Activated naive CD4-positive, alpha-beta T cell treated with anti-CD3 and anti-CD28 coated beads, Interleukin-2, amount 50 U/mL, for 72 hours (primary cell): ENCODE data around the gene LGI2. TPM values are rescaled to one million over a fixed set of nuclear protein-coding genes. Genes with fewer than 3 reads are reported as not detected.
"Not testable (repeated sequence)": the region's sequence is repeated elsewhere in the genome, so short reads cannot be mapped to it uniquely, and the experiment has no call there.

Experiments
- ATAC-seq, 2 donors: fragments of 150-1000 bp; cut with Tn5 transposase; 2 replicates each; pipeline ENCODE4 v1.10.0; 2021; ENCODE audit warnings: mild to moderate bottlenecking in 2 of 2, moderate library complexity in 2 of 2
- DNase-seq, 2 donors: peaks; one replicate each; pipeline ENCODE4 v3.0.0; 2021 to 2022; ENCODE audit warnings: low spot score in 2 of 2
- H3K27ac Mint-ChIP-seq, 2 donors: one replicate each; pipeline ENCODE4 v1.8.0; 2022; ENCODE audit warnings: mild to moderate bottlenecking in 2 of 2, mixed read lengths in 2 of 2
- H3K36me3 Mint-ChIP-seq, 2 donors: one replicate each; pipeline ENCODE4 v1.8.0; 2022; ENCODE audit warnings: mixed read lengths in 2 of 2
- H3K9me3 Mint-ChIP-seq, 2 donors: one replicate each; pipeline ENCODE4 v1.8.0; 2022; ENCODE audit warnings: mixed read lengths in 2 of 2
- total RNA-seq, 2 donors: library from RNA; stranded (reverse); gene quantifications; one replicate each; pipeline ENCODE4 v1.2.3, GENCODE V29; 2022

LGI2 gene, protein sequence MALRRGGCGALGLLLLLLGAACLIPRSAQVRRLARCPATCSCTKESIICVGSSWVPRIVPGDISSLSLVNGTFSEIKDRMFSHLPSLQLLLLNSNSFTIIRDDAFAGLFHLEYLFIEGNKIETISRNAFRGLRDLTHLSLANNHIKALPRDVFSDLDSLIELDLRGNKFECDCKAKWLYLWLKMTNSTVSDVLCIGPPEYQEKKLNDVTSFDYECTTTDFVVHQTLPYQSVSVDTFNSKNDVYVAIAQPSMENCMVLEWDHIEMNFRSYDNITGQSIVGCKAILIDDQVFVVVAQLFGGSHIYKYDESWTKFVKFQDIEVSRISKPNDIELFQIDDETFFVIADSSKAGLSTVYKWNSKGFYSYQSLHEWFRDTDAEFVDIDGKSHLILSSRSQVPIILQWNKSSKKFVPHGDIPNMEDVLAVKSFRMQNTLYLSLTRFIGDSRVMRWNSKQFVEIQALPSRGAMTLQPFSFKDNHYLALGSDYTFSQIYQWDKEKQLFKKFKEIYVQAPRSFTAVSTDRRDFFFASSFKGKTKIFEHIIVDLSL
- not detected for total RNA-seq

DNA sequence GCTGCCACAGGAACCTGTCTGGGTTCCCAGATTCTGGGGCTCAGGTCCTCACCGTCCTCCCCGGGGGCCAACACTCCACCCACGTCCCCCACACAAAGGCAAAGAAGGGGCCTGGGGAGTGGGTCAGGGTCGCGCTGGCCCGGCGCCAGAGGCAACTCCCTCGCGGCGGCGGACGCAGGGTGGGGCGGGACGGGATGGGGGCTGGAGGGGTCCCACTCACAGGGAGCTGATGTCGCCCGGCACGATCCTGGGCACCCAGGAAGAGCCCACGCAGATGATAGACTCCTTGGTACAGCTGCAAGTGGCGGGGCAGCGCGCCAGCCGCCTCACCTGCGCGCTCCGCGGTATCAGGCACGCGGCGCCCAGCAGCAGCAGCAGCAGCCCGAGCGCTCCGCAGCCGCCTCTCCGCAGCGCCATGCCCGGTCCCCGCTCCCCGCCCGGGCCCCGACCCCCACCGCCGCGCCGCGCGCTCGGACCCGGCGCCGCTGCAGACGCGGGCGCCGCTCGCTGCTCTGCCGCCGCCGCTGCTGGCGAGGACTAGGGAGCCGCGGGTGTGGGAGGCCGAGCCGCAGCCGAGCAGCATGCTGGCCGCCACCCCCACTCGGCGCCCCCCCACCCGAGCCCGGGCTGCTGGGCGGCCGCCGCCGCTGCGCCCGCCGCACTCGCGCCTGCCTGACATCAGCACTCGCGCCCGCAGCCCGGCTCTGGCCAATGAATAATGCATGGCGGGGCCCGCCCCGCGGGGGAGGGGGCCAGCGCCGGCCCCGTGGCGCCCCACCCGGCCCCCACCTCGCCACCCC lies at the start of gene LGI2:
Gene LGI2 (minus strand): TSS at position 670 of the 800 bp plus-strand sequence. CDS start 253 bp downstream, at position 417.
- no peak for DNase-seq
- H3K9me3 Mint-ChIP-seq = peaks cover 9 to 13% of the 10 kb centered on the region in 2 donors
- no peak within 1 kb of the TSS for H3K27ac Mint-ChIP-seq
- peak in 1 of 2 donors; percentile 49 for ATAC-seq
- peaks cover 7 to 10% of the 10 kb centered on the region in 2 donors for H3K36me3 Mint-ChIP-seq

DNA sequence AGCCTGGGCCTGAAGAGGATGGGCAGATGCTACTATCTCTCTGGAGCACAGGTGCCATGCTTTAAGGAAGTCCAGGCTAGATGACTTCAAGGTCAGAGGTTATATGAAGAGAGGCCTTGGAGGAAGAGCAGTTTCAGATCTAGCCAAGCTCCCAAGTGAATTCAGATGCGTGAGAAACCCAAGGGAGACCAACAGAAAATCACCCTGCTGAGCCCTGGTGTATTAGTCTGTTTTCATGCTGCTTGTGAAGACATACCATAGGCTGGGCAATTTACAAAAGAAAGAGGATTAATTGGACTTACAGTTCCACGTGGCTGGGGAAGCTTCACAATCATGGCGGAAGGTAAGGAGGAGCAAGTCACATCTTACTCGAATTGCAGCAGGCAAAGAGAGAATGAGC lies 47.8 kb upstream of the LGI2 start:
- ATAC-seq (no peak), DNase-seq (no peak)
- Mint-ChIP-seq H3K36me3 (no peaks in the 10 kb centered on the region), H3K27ac (no peak overlapping the region), H3K9me3 (no peaks in the 10 kb centered on the region)

DNA sequence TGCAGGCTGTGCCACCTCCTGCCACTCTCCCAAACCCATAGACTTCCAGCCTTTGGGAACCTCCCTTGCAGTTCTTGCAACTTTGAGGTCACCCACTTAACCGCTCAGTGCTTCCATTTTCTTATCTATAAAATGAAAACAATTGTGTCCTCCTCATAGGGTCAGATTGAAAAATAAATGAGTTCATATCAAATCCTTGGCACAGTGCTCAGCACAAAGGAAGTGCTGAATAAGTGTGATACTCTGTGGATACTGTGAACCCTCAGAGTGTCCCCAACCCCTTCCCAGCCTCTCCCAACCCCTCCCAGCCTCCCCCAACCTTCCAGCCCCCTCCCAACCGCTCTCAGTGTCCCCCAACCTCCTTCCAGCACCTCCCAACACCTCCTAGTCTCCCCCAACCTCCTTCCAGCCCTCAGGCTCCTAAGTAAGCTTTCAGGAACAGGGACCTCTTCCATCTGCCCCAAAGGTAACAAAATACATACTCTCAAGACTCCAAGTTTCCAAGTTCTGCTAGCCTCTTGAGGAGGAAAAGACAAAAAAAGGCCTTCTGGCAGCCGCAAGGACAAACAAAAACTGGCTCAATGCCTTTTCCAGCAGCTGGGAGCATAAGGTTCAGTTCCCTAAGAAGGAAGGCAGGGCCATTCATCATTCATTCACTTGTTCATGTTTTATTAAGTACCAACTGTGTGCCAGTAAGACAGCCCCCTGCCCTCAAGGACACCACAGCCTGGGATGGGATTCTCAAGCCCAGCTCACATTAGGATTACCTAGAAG lies 46.1 kb upstream of the LGI2 start:
- Mint-ChIP-seq H3K36me3 (no peaks in the 10 kb centered on the region), H3K27ac (peak overlapping the region in 1 of 2 donors; percentile 33), H3K9me3 (no peaks in the 10 kb centered on the region)
- DNase-seq (no peak), ATAC-seq (no peak)

DNA sequence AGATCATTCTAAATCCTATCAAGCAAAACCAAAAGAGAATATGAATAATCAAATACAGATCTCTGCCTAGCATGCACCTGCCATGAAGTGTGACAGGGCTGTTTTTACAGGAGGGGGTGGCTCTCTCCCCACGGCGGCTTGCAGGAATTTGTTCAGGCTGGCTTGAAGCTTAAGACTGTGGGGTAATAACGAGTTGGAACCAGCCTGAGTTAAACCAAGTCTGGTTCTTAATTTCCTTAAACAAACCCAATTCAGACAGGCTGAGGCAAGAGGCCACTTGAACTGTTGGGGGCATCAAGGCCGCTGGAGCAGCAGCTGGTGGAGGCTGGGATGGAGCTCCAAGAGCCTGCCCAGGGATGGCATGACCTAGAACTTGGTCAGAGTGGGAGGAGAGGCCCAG lies 45.1 kb upstream of the LGI2 start:
- ATAC-seq = no peak
- Mint-ChIP-seq H3K27ac (no peak overlapping the region), H3K9me3 (no peaks in the 10 kb centered on the region), H3K36me3 (no peaks in the 10 kb centered on the region)
- DNase-seq = no peak

DNA sequence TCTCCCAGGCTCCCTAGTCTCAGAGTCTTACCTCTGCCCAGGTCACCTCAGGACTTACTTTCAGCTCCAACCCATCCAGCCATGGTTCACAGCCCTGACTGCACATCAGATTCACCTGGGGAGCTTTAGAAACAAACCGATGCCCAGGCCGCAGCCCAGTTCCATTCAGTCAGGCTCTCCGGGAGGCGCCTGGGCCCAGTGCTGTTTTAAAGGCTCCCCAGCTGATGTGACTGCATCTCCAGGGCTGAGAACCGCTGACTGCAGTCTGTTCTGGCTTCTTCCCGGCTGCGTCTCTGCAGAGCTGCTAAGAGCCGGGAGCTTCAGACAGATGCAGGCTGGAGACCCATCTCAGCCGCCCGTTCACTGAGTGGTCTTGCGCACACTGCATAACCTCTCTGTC lies 44.4 kb upstream of the LGI2 start:
- DNase-seq = no peak
- H3K9me3 Mint-ChIP-seq = no peaks in the 10 kb centered on the region
- H3K27ac Mint-ChIP-seq = no peak overlapping the region
- no peaks in the 10 kb centered on the region for H3K36me3 Mint-ChIP-seq
- ATAC-seq = no peak

DNA sequence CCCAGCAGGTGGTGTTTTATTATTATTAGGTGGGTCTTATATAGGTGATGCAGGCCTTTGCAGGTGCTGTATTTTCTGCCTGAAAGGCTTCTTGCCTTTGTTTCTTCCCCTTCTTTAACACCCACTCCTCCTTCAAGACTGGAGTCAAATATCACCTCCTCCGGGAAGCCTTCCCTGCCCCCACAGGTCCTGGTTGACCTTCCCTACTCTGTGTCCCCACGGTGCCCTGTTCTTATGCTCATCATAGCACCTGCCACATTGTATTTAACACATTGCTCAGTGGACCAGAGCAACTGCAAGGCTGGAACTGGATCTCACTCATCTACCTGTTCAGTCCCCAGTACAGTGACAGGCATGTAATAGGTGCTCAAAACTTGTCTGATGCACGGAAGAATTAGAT lies 39.8 kb upstream of the LGI2 start:
- DNase-seq (no peak), ATAC-seq (no peak)
- Mint-ChIP-seq H3K27ac (no peak overlapping the region), H3K36me3 (no peaks in the 10 kb centered on the region), H3K9me3 (peaks cover 4 to 5% of the 10 kb centered on the region in 2 donors)

DNA sequence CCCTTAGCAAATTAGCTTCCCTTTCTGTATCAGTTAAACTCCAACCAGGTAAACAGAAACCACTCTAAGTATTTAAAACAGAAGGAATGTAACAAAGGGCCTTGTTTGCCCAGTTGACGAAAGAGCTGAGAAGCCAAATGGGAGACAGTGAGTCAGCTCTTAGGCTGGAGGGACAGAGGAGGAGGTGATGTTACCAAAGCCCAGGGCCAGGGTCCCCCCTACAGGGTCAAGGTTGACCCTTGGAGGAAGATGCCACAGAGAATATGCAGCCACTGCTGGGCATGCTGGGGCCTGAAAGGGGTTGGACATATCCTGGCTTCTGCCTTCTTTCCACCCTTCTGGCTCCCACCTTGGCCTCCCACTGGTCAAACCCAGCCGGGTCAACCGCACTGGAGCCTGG lies 38.3 kb upstream of the LGI2 start:
- ATAC-seq (no peak), DNase-seq (no peak)
- peaks cover 4 to 5% of the 10 kb centered on the region in 2 donors for H3K9me3 Mint-ChIP-seq
- H3K36me3 Mint-ChIP-seq = no peaks in the 10 kb centered on the region
- no peak overlapping the region for H3K27ac Mint-ChIP-seq

DNA sequence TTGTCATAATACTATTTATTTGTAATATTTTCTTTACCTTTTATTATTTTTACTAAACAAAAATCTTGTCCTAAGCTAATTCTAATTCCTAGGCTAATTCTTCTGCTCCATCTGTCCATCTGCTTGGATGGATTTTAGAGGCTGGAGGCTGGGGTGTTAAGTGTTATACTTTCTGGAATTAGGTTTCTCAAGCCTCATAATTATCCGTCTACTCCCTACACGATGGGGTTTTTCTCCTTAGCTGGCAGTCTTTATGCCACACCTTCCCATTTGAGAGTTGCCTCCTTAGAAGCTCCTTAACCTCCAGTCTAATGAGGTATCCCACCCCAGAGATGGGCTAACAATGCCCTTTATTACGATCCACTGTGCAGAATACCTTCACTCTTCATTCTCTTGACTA lies 37.6 kb upstream of the LGI2 start:
- DNase-seq (no peak), ATAC-seq (no peak)
- Mint-ChIP-seq H3K27ac (no peak overlapping the region), H3K36me3 (no peaks in the 10 kb centered on the region), H3K9me3 (peaks cover 4 to 5% of the 10 kb centered on the region in 2 donors)

DNA sequence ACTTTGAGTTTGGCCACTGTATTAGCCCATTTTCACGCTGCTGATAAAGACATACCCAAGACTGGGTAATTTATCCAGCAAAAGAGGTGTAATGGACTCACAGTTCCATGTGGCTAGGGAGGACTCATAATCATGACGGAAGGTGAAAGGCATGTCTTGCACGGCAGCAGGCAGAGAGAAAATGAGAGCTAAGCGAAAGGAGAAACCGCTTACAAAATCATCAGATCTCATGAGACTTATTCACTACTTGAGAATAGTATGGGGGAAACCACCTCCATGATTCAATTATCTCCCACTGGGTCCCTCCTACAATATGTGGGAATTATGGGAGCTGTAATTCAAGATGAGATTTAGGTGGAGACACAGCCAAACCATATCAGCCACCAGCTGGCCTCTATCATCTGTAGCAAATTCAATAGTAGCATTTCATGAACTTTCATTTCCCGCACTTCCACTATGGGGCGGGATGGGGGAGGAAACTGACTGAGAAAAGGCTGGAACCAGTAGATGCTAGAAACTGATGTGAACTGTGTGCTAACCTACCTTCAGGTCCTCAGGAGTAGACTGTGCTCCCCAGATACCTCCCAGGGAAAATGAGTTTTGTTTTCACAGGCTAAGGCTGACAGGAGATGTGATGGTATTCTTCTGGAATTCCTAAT lies 35.3 kb upstream of the LGI2 start:
- ATAC-seq = no peak
- Mint-ChIP-seq H3K36me3 (no peaks in the 10 kb centered on the region), H3K9me3 (peaks cover 5 to 8% of the 10 kb centered on the region in 2 donors), H3K27ac (no peak overlapping the region)
- DNase-seq = no peak

DNA sequence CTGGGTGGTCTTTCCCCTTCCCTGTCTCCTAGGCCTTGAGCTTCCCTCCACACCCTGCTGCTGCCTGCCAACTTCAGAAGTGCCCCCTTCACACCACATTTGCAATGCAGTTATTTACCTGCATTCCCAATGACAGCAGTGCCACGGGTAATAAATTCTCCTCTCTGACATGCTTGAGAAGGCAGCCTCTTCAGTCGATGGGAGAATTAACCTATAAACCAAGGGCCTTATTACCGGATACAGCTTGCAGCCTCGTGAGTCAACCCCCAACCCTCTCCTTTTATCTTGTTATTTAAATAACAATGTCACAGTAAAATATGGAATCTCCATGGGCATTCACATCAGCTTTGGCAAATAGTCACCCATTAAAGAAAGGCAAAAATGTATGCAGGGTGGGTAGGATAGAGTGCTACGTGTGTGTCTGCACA lies 34.7 kb upstream of the LGI2 start:
- no peak for ATAC-seq
- no peak overlapping the region for H3K27ac Mint-ChIP-seq
- H3K36me3 Mint-ChIP-seq = no peaks in the 10 kb centered on the region
- no peak for DNase-seq
- peaks cover 5 to 8% of the 10 kb centered on the region in 2 donors for H3K9me3 Mint-ChIP-seq

DNA sequence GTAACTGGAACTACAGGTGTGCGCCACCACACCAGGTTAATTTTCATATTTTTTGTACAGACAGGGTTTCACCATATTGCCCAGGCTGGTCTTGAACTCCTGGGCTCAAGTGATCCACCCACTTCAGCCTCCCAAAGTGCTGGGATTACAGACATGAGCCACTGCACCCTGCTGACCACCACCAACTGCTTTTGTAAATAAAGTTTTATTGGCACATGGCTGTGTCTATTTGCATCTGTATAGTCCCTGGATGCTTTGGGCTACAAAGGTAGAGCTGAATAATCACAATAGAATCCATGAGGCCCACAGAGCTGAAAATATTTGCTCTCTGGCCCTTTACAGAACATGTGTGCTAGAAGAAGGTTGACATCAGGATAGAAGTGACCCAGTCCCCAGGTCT lies 33.7 kb upstream of the LGI2 start:
- H3K27ac Mint-ChIP-seq, H3K36me3 Mint-ChIP-seq, DNase-seq, ATAC-seq, H3K9me3 Mint-ChIP-seq: not testable (repeated sequence)

DNA sequence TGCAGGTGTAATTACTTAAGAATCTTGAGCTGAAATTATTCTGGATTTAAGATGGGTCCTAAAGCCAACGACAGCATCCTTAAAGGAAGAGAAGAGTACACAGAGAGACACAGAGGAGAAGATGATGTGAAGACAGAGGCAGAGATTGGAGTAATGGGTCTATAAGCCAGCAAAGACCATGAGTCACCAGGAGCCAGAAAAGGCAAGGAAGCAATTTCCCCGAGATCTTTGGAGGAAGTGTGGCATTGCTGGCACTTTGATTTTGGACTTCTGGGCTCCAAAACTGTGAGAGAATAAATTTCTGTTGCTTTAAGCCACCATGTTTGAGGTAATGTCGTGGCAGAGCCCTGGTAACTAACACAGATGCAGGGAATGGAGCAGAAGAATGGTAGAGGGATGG lies 32.4 kb upstream of the LGI2 start:
- H3K36me3 Mint-ChIP-seq = no peaks in the 10 kb centered on the region
- peaks cover 5 to 8% of the 10 kb centered on the region in 2 donors for H3K9me3 Mint-ChIP-seq
- ATAC-seq = no peak
- H3K27ac Mint-ChIP-seq = no peak overlapping the region
- DNase-seq = no peak

DNA sequence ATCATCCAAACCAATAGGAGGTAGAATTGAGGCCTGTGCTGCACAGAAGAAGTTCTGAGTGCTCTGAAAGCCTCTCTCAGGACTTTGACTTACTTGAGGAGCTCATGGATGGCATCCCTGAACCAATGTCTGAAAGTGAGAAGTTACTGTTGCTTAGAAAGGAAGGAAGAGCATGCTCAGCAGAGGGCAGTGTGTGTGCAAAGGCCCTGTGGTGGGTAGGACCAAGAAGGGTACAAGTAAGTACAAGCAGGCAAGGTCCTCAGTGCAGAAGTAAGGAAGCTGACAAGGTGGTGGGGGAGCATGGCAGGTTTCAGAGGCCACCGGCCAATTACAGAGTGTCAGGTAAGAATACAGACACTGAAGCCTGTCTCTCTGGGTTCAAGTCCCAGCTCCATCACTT lies 31.4 kb upstream of the LGI2 start:
- Mint-ChIP-seq H3K9me3 (peaks cover 1 to 4% of the 10 kb centered on the region in 2 donors), H3K36me3 (no peaks in the 10 kb centered on the region), H3K27ac (no peak overlapping the region)
- DNase-seq (no peak), ATAC-seq (no peak)

DNA sequence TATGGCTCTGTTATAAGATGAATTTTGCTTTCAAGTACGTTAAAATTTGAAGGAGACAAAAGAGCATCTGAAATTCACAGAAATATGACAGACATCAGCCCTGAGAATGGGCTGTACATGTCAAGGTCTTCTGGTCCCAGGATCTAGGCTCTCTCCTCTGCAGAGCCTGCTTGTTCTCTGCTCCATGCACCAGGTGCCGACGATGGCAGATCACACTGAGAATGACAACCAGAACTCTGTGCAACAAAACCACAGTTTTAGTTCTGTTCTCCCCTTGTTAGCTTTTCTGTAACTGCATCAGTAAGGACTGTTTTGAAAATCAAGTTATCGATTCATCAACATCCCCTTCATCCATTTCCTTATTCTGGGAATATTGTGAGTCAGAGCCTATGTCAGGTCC lies 30.9 kb upstream of the LGI2 start:
- DNase-seq = no peak
- H3K36me3 Mint-ChIP-seq = no peaks in the 10 kb centered on the region
- peaks cover 0 to 4% of the 10 kb centered on the region in 2 donors for H3K9me3 Mint-ChIP-seq
- no peak for ATAC-seq
- no peak overlapping the region for H3K27ac Mint-ChIP-seq

DNA sequence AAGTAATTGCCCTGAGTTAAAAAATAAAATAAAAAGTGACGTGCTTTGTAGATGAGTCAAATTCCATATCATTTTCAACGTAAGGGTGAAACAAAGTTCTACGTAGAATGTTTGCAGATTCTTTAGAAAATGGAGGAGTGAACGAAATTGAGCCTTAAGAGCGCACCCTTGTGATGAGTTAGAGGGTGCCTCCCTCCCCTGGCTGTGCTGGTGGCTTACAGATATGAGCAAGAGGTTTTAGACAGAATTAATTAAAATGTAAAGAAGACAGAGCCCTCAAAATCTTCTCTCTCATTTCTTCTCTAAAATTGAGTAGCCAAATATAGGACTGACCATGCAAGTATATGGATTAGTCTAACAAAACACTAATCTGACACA lies 30.2 kb upstream of the LGI2 start:
- ATAC-seq = no peak
- peaks cover 0 to 4% of the 10 kb centered on the region in 2 donors for H3K9me3 Mint-ChIP-seq
- H3K27ac Mint-ChIP-seq = no peak overlapping the region
- DNase-seq = no peak
- H3K36me3 Mint-ChIP-seq = no peaks in the 10 kb centered on the region

DNA sequence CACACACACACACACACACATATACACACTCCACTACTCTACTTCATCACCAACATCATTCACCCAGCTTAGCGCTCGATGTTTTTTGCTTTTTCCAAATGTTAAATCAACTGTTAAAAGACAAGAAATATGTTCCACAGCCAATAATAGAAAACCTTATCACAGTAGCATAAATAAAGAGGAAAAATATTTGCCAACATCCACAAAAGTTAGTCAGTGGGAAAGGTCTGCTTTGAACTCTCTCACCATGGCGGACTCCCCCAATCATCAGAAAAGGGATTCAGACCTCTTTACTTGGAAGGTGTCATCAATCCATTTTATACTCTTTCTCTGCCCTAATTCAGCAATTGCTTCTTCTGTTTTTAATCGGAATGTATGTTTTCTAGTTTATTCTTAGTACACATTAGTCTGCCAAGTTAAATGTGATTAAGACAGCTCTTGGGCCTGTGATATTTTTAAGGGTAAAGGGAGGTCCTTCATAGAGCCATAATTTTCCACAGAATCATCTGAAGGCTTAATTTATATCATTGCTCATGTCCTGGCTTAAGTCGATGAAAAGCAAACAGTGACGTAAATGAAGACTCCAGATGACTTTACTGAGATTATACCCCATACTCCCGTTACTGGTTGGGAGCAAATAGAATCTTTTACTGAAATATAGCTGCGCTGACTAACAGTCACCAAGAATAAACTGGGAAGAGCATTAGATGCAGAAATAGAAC lies 29.7 kb upstream of the LGI2 start:
- peaks cover 0 to 4% of the 10 kb centered on the region in 2 donors for H3K9me3 Mint-ChIP-seq
- ATAC-seq = no peak
- no peak overlapping the region for H3K27ac Mint-ChIP-seq
- no peaks in the 10 kb centered on the region for H3K36me3 Mint-ChIP-seq
- DNase-seq = no peak
